GM12878 (cell line): Measurements from ENCODE around the gene PLA2G2E. TPM values are rescaled to one million over a fixed set of nuclear protein-coding genes. Genes with fewer than 3 reads are reported as not detected.

ENCODE experiments used
- ATAC-seq: fragments of 200-7000 bp; cut with Tn5 transposase; 3 replicates; pipeline ENCODE4 v1.9.1; 2020; ENCODE audit warnings: mild to moderate bottlenecking, moderate library complexity
- BruUV-seq: library from RNA; stranded (reverse); fragments of 400-500 nt; replicated peaks from 2 replicates; lab custom pipeline; 2021; lab: Mats Ljungman, UMichigan
- CTCF ChIA-PET: fragments of 300-600 bp; sonication (Branson Sonifier 250); formaldehyde crosslinking; extraction: SDS; loops from one replicate; lab custom pipeline; 2021; ENCODE audit warnings: inconsistent platforms; lab: Yijun Ruan, JAX
- POLR2A ChIA-PET: fragments of 350-600 bp; formaldehyde crosslinking; extraction: SDS; loops from one replicate; lab custom pipeline; 2021; ENCODE audit warnings: inconsistent platforms; lab: Charles Lee
- RAD21 ChIA-PET: fragments of 300-600 bp; sonication (Branson Sonifier 250); formaldehyde crosslinking; loops from one replicate; lab custom pipeline; 2023; ENCODE audit warnings: antibody characterized with exemption; ENCODE audit not compliant: unreplicated experiment; lab: Charles Lee
- SMC1A ChIA-PET: fragments of 300-600 bp; sonication (Branson Sonifier 250); formaldehyde crosslinking; loops from one replicate; lab custom pipeline; 2023; ENCODE audit not compliant: unreplicated experiment, uncharacterized antibody; lab: Charles Lee
- DNase-seq: peaks from one replicate; pipeline ENCODE4 v3.0.0-alpha.2; 2011; ENCODE audit warnings: low read depth, low spot score
- FAIRE-seq: peaks from 3 replicates; lab custom pipeline; 2011; peaks lifted over from hg19 to GRCh38; lab: Jason Lieb, UNC
- H2AFZ ChIP-seq: 2 replicates; pipeline ENCODE4 v1.6.0; 2011; ENCODE audit warnings: low read depth, low read length, control low read depth; ENCODE audit not compliant: control insufficient read depth
- H3K27ac ChIP-seq: 2 replicates; pipeline ENCODE4 v1.5.1; 2011; ENCODE audit warnings: control low read depth; ENCODE audit not compliant: control insufficient read depth, insufficient read depth
- H3K27me3 ChIP-seq, 2 experiments: replicated peaks in 1 of 2; 2 replicates each; pipeline versions ENCODE4 v1.6.0 to v1.6.1; 2011; ENCODE audit warnings: low read length in 1 of 2; ENCODE audit not compliant: control insufficient read depth in 2 of 2, insufficient read depth in 2 of 2
- H3K36me3 ChIP-seq, 2 experiments: 2 replicates each; pipeline ENCODE4 v1.5.1; 2011; ENCODE audit warnings: low read length in 1 of 2; ENCODE audit not compliant: control insufficient read depth in 2 of 2, insufficient read depth in 2 of 2
- H3K4me1 ChIP-seq: 2 replicates; pipeline ENCODE4 v1.6.1; 2011; ENCODE audit warnings: mild to moderate bottlenecking, low read length, moderate library complexity, mixed read lengths; ENCODE audit not compliant: control insufficient read depth, insufficient read depth
- H3K4me2 ChIP-seq: 2 replicates; pipeline ENCODE4 v1.6.0; 2011; ENCODE audit warnings: control low read depth; ENCODE audit not compliant: control insufficient read depth, insufficient read depth
- H3K4me3 ChIP-seq: fragments of 200-600 bp; sonication (generic); 2 replicates; pipeline ENCODE4 v1.5.1; 2016
- H3K79me2 ChIP-seq: 2 replicates; pipeline ENCODE4 v1.6.0; 2011; ENCODE audit warnings: low read length; ENCODE audit not compliant: control insufficient read depth, insufficient read depth
- H3K9ac ChIP-seq: 2 replicates; pipeline ENCODE4 v1.8.0; 2011; ENCODE audit warnings: low read length, control low read depth, mixed read lengths; ENCODE audit not compliant: control insufficient read depth, insufficient read depth
- H3K9me3 ChIP-seq: replicated peaks from 3 replicates; pipeline ENCODE4 v1.5.1; 2011; ENCODE audit warnings: mild to moderate bottlenecking, low read length; ENCODE audit not compliant: control insufficient read depth, insufficient read depth
- H4K20me1 ChIP-seq: 2 replicates; pipeline ENCODE4 v1.6.0; 2011; ENCODE audit not compliant: control insufficient read depth, insufficient read depth
- ATF3 ChIP-seq: IDR thresholded peaks from 2 replicates; pipeline ENCODE4 v1.6.1; 2011; ENCODE audit warnings: low read depth, mild to moderate bottlenecking, low read length, moderate library complexity, borderline replicate concordance; ENCODE audit errors: extremely low read depth
- CBX3 ChIP-seq: fragments of 200-600 bp; sonication (generic); IDR thresholded peaks from 2 replicates; pipeline ENCODE4 v1.6.1; 2016; ENCODE audit warnings: low read depth, borderline replicate concordance
- CEBPZ ChIP-seq: fragments of 150-350 bp; IDR thresholded peaks from 2 replicates; pipeline ENCODE4 v1.6.1; 2016; ENCODE audit warnings: low read depth, low read length
- EED ChIP-seq: sonication (generic); IDR thresholded peaks from 2 replicates; pipeline ENCODE4 v1.6.1; 2016; ENCODE audit warnings: antibody characterized with exemption, low read depth
- GABPA ChIP-seq: IDR thresholded peaks from 2 replicates; pipeline ENCODE4 v1.6.1; 2014; ENCODE audit warnings: antibody characterized with exemption, low read depth, mild to moderate bottlenecking, inconsistent platforms
- JUNB ChIP-seq: IDR thresholded peaks from 2 replicates; pipeline ENCODE4 v1.6.1; 2016; ENCODE audit warnings: antibody characterized with exemption, mild to moderate bottlenecking
- RAD21 ChIP-seq: IDR thresholded peaks from 2 replicates; pipeline ENCODE4 v1.6.1; 2011; ENCODE audit warnings: mild to moderate bottlenecking, low read depth, low read length, moderate library complexity; ENCODE audit not compliant: insufficient read depth
- TCF7 ChIP-seq: IDR thresholded peaks from 2 replicates; pipeline ENCODE4 v1.6.1; 2014; ENCODE audit warnings: antibody characterized with exemption, borderline replicate concordance
- whole genome bisulfite sequencing: methylation state at CpG from one replicate; pipeline ENCODE4 v1.1.6; 2016; ENCODE audit warnings: low lambda C conversion rate; ENCODE audit not compliant: insufficient replicate concordance, insufficient coverage; ENCODE audit errors: missing lambda C conversion rate; 5-methylcytosine and 5-hydroxymethylcytosine counted together
- in situ Hi-C: fragments of 300-500 bp; cut with MboI; formaldehyde crosslinking; loops from 9 replicates; pipeline ENCODE4 v1.14.3; 2018; ENCODE audit warnings: mixed read lengths
- intact Hi-C: fragments of 100-400 bp; cut with micrococcal nuclease; formaldehyde crosslinking; loops from one replicate; pipeline ENCODE4 v1.14.2; 2022; ENCODE audit not compliant: unreplicated experiment
- polyA plus RNA-seq, 11 experiments: library from polyadenylated mRNA; depleted of rRNA in 4 of 11; unstranded in 6 of 11; stranded (reverse) in 5 of 11; fragments of >200 nt; fragmentation: Nextera tagmentation in 4 of 11; fragmentation: Illumina TruSeq in 1 of 11; extraction: Ambion mirVana in 4 of 11; extraction: Trizol in 1 of 11; gene quantifications; 1 replicate in 1 of 11; 2 replicates in 10 of 11; pipeline versions ENCODE4 v1.2.1 to v1.2.3, GENCODE V29; 2011 to 2016; ENCODE audit warnings: inconsistent platforms in 2 of 11, missing spikeins in 2 of 11, low read depth in 1 of 11
- total RNA-seq, 4 experiments: library from RNA; depleted of rRNA in 3 of 4; stranded (reverse); fragments of >200 nt in 3 of 4; fragmentation: Illumina TruSeq in 1 of 4; extraction: Trizol in 1 of 4; gene quantifications; 2 replicates each; pipeline versions ENCODE4 v1.2.1 to v1.2.3, GENCODE V29; 2013 to 2021
- TF ChIP-seq, protein P1 (sequence below): fragments of 450-650 bp; IDR thresholded peaks from 2 replicates; pipeline ENCODE4 v1.6.1; 2016; ENCODE audit warnings: mild to moderate bottlenecking, moderate library complexity, borderline replicate concordance

Gene PLA2G2E
- total and polyA plus RNA-seq, 10 of the 15 experiments (the other 5 are each of a cell fraction or from before 2014, with no cell fraction given) = not detected

- Histone ChIP-seq H3K4me2 (no peak overlapping the region), H3K79me2 (no peaks in the 10 kb centered on the region), H3K4me1 (no peaks in the 10 kb centered on the region), H3K27me3 (no peaks in the 10 kb centered on the region), H4K20me1 (no peaks in the 10 kb centered on the region), H3K4me3 (no peak overlapping the region), H3K36me3 (peaks cover 16 to 36% of the 10 kb centered on the region in 2 experiments), H3K9ac (no peak overlapping the region), H3K9me3 (no peaks in the 10 kb centered on the region), H3K27ac (no peak overlapping the region), H2AFZ (no peak overlapping the region)
- in situ Hi-C loops = loop anchor here (10.0 kb wide), 1 partner anchor 585 kb away; no protein-coding TSS in a partner anchor
- ChIA-PET RAD21 (interaction anchor here (0.5 to 0.8 kb wide), 2 partner anchors 242 to 303 kb away, joined by 3 to 4 read pairs; no protein-coding TSS in a partner anchor), POLR2A (no interaction called here), CTCF (interaction anchor here (1.1 to 2.0 kb wide), 5 partner anchors 12 to 286 kb away, joined by 3 to 5 read pairs (median 3); partner anchors contain the start of genes OTUD3 and PLA2G2E), SMC1A (no interaction called here)
- TF ChIP-seq CBX3 (no peak), EED (no peak), ATF3 (no peak), CEBPZ (no peak), RAD21 (no peak), TCF7 (no peak), GABPA (no peak), JUNB (no peak)
- TF ChIP-seq, protein P1, sequence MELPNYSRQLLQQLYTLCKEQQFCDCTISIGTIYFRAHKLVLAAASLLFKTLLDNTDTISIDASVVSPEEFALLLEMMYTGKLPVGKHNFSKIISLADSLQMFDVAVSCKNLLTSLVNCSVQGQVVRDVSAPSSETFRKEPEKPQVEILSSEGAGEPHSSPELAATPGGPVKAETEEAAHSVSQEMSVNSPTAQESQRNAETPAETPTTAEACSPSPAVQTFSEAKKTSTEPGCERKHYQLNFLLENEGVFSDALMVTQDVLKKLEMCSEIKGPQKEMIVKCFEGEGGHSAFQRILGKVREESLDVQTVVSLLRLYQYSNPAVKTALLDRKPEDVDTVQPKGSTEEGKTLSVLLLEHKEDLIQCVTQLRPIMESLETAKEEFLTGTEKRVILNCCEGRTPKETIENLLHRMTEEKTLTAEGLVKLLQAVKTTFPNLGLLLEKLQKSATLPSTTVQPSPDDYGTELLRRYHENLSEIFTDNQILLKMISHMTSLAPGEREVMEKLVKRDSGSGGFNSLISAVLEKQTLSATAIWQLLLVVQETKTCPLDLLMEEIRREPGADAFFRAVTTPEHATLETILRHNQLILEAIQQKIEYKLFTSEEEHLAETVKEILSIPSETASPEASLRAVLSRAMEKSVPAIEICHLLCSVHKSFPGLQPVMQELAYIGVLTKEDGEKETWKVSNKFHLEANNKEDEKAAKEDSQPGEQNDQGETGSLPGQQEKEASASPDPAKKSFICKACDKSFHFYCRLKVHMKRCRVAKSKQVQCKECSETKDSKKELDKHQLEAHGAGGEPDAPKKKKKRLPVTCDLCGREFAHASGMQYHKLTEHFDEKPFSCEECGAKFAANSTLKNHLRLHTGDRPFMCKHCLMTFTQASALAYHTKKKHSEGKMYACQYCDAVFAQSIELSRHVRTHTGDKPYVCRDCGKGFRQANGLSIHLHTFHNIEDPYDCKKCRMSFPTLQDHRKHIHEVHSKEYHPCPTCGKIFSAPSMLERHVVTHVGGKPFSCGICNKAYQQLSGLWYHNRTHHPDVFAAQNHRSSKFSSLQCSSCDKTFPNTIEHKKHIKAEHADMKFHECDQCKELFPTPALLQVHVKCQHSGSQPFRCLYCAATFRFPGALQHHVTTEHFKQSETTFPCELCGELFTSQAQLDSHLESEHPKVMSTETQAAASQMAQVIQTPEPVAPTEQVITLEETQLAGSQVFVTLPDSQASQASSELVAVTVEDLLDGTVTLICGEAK = no peak
- intact Hi-C loops = no loop called here
- ATAC-seq = no peak
- no peak for DNase-seq
- WGBS = 71% methylated on average over 3 of the region's 3 CpGs
- BruUV-seq = no TSS peak
- FAIRE-seq = no peak
Observed at GRCh38 chr1:19909971-19910370, 13.4 kb downstream of the PLA2G2E start.
